ENCODE results near the gene KLHL33.

KLHL33 gene

GRCh38 chr14:20377171-20377570 lies 58.8 kb downstream of the KLHL33 start:
- H2BK120ac ChIP-seq (ENCODE audit: low read depth, low read length) = no peak overlapping the region
- no peak for DNase-seq
- no peaks in the 10 kb centered on the region for H3K27me3 ChIP-seq (ENCODE audit: control insufficient read depth in 1 of 2, insufficient read depth in 1 of 2, low read length in 2 of 2)
- H2AFZ ChIP-seq (ENCODE audit: low read depth, low read length) = no peak overlapping the region
- no peak overlapping the region for H3K27ac ChIP-seq (ENCODE audit: low read length, poor library complexity, severe bottlenecking)
- H4K8ac ChIP-seq (ENCODE audit: low read length) = no peak overlapping the region
- no peak overlapping the region for H3K18ac ChIP-seq (ENCODE audit: low read depth in 1 of 2, low read length in 2 of 2)
- no peak overlapping the region for H2AK5ac ChIP-seq (ENCODE audit: low read length, severe bottlenecking)
- no peak overlapping the region for H3K4ac ChIP-seq (ENCODE audit: low read depth in 1 of 2, low read length in 2 of 2)
- H3K4me2 ChIP-seq (ENCODE audit: low read length, poor library complexity, severe bottlenecking) = no peak overlapping the region
- no peaks in the 10 kb centered on the region for H3K4me1 ChIP-seq (ENCODE audit: control insufficient read depth, insufficient read depth, low read depth, low read length)
- peaks cover 7% of the 10 kb centered on the region for H3K79me1 ChIP-seq (replicated peaks; ENCODE audit: low read length, poor library complexity, severe bottlenecking)
- H3K23ac ChIP-seq (ENCODE audit: low read length in 2 of 2) = no peak overlapping the region
- H3K9ac ChIP-seq (ENCODE audit: low read length) = no peak overlapping the region
- H3K14ac ChIP-seq (ENCODE audit: low read length in 2 of 2) = no peak overlapping the region
- no CpG with 5 or more reads among the region's 2 CpGs for WGBS
- no peak overlapping the region for H3K4me3 ChIP-seq (ENCODE audit: insufficient read depth in 1 of 2, low read depth in 1 of 2, low read length in 2 of 2)
- H2BK5ac ChIP-seq (ENCODE audit: low read depth, low read length, poor library complexity, severe bottlenecking) = no peak overlapping the region
- no peak overlapping the region for H2BK15ac ChIP-seq (ENCODE audit: low read depth, poor library complexity, severe bottlenecking)
- no peak overlapping the region for H2BK12ac ChIP-seq (ENCODE audit: low read length in 2 of 2)
- no peaks in the 10 kb centered on the region for H3K9me3 ChIP-seq (ENCODE audit: control insufficient read depth, low read length)
- peaks cover 85 to 95% of the 10 kb centered on the region in 2 experiments for H3K36me3 ChIP-seq (ENCODE audit: control insufficient read depth in 1 of 2, insufficient read depth in 2 of 2, low read depth in 1 of 2, low read length in 2 of 2)
- no peak overlapping the region for H4K91ac ChIP-seq (ENCODE audit: low read length)

- DNase-seq = no peak
- no peak overlapping the region for H2AK5ac ChIP-seq (ENCODE audit: low read length, severe bottlenecking)
- H2BK120ac ChIP-seq (ENCODE audit: low read depth, low read length) = no peak overlapping the region
- WGBS = 98% methylated on average over 12 of the region's 12 CpGs
- no peak overlapping the region for H2AFZ ChIP-seq (ENCODE audit: low read depth, low read length)
- no peak overlapping the region for H3K27ac ChIP-seq (ENCODE audit: low read length, poor library complexity, severe bottlenecking)
- no peak overlapping the region for H3K4me2 ChIP-seq (ENCODE audit: low read length, poor library complexity, severe bottlenecking)
- no peak overlapping the region for H4K91ac ChIP-seq (ENCODE audit: low read length)
- no peak overlapping the region for H2BK15ac ChIP-seq (ENCODE audit: low read depth, poor library complexity, severe bottlenecking)
- no peak overlapping the region for H3K4me3 ChIP-seq (ENCODE audit: insufficient read depth in 1 of 2, low read depth in 1 of 2, low read length in 2 of 2)
- H3K4ac ChIP-seq (ENCODE audit: low read depth in 1 of 2, low read length in 2 of 2) = no peak overlapping the region
- no peak overlapping the region for H3K9ac ChIP-seq (ENCODE audit: low read length)
- H3K4me1 ChIP-seq (ENCODE audit: control insufficient read depth, insufficient read depth, low read depth, low read length) = no peaks in the 10 kb centered on the region
- H3K18ac ChIP-seq (ENCODE audit: low read depth in 1 of 2, low read length in 2 of 2) = no peak overlapping the region
- no peak overlapping the region for H2BK12ac ChIP-seq (ENCODE audit: low read length in 2 of 2)
- no peaks in the 10 kb centered on the region for H3K9me3 ChIP-seq (ENCODE audit: control insufficient read depth, low read length)
- no peak overlapping the region for H4K8ac ChIP-seq (ENCODE audit: low read length)
- H2BK5ac ChIP-seq (ENCODE audit: low read depth, low read length, poor library complexity, severe bottlenecking) = no peak overlapping the region
- H3K23ac ChIP-seq (ENCODE audit: low read length in 2 of 2) = no peak overlapping the region
- H3K79me1 ChIP-seq (replicated peaks; ENCODE audit: low read length, poor library complexity, severe bottlenecking) = peaks cover 2% of the 10 kb centered on the region
- H3K27me3 ChIP-seq (ENCODE audit: control insufficient read depth in 1 of 2, insufficient read depth in 1 of 2, low read length in 2 of 2) = no peaks in the 10 kb centered on the region
- no peak overlapping the region for H3K14ac ChIP-seq (ENCODE audit: low read length in 2 of 2)
- peaks cover 74 to 95% of the 10 kb centered on the region in 2 experiments for H3K36me3 ChIP-seq (ENCODE audit: control insufficient read depth in 1 of 2, insufficient read depth in 2 of 2, low read depth in 1 of 2, low read length in 2 of 2)
Measured at GRCh38 chr14:20376071-20376588, 59.8 kb downstream of the KLHL33 start.

Small RNA genes lying within 50 kb of the gene (small RNA-seq; reads per million reads assigned to genes)
- 1.4 reads per million for gene RNA5SP382 (ENCODE audit: low read depth)
